K562 (cell line): ENCODE data around the gene CCDC9B. TPM values are rescaled to one million over a fixed set of nuclear protein-coding genes. Genes with fewer than 3 reads are reported as not detected.

ENCODE experiments used
- BRCA1 ChIP-seq, 2 experiments: fragments of 450-650 bp in 1 of 2; sonication (generic) in 1 of 2; formaldehyde crosslinking in 1 of 2; IDR thresholded peaks; 2 replicates each; pipeline versions ENCODE4 v1.5.0 to v1.6.1; 2017 to 2020; ENCODE audit warnings: mild to moderate bottlenecking in 1 of 2, missing genetic modification reagents in 1 of 2
- DDX20 ChIP-seq: fragments of 450-650 bp; IDR thresholded peaks from 2 replicates; pipeline ENCODE4 v1.6.1; 2016; ENCODE audit warnings: missing genetic modification characterization, low read depth, mild to moderate bottlenecking, missing compliant biosample characterization, moderate library complexity
- EGR1 ChIP-seq: fragments of 450-650 bp; conservative IDR thresholded peaks from 2 replicates; pipeline ENCODE4 v1.6.1; 2017; ENCODE audit warnings: mild to moderate bottlenecking
- KDM5B ChIP-seq: fragments of 200-600 bp; sonication (generic); IDR thresholded peaks from 2 replicates; pipeline ENCODE4 v1.6.1; 2012; ENCODE audit warnings: low read depth, mild to moderate bottlenecking, moderate library complexity, low read length, control low read depth, inconsistent platforms; ENCODE audit not compliant: insufficient replicate concordance
- MYBL2 ChIP-seq, 2 experiments: fragments of 450-650 bp in 1 of 2; sonication (generic) in 1 of 2; formaldehyde crosslinking in 1 of 2; IDR thresholded peaks; 2 replicates each; pipeline versions ENCODE4 v1.6.1 to v1.8.1; 2017 to 2022; ENCODE audit warnings: borderline replicate concordance in 1 of 2, inconsistent platforms in 1 of 2, low read depth in 1 of 2, mild to moderate bottlenecking in 1 of 2, missing genetic modification reagents in 1 of 2, moderate library complexity in 1 of 2
- NFIC ChIP-seq: fragments of 450-650 bp; IDR thresholded peaks from 2 replicates; pipeline ENCODE4 v1.6.1; 2017; ENCODE audit warnings: mild to moderate bottlenecking, inconsistent platforms
- NFYB ChIP-seq: IDR thresholded peaks from 2 replicates; pipeline ENCODE4 v1.6.1; 2011; ENCODE audit warnings: mild to moderate bottlenecking, moderate library complexity; ENCODE audit not compliant: insufficient read length; ENCODE audit errors: extremely low read depth
- SNIP1 ChIP-seq: fragments of 450-650 bp; IDR thresholded peaks from 2 replicates; pipeline ENCODE4 v1.7.1; 2017; ENCODE audit warnings: low read depth, mild to moderate bottlenecking
- ZNF217 ChIP-seq: sonication (generic); formaldehyde crosslinking; IDR thresholded peaks from 2 replicates; pipeline ENCODE4 v1.8.0; 2022; ENCODE audit warnings: mild to moderate bottlenecking, missing genetic modification reagents
- ZNF561 ChIP-seq: fragments of 450-650 bp; formaldehyde crosslinking; conservative IDR thresholded peaks from 2 replicates; pipeline ENCODE4 v1.4.0; 2020; ENCODE audit warnings: mild to moderate bottlenecking, moderate library complexity
- ZNF589 ChIP-seq: fragments of 200-800 bp; sonication (Bioruptor generic); IDR thresholded peaks from 2 replicates; pipeline ENCODE4 v1.6.1; 2016; ENCODE audit warnings: low read depth, missing genetic modification characterization, missing compliant biosample characterization
- ZNF696 ChIP-seq: fragments of 250-450 bp; sonication (Bioruptor Pico); conservative IDR thresholded peaks from 2 replicates; pipeline ENCODE4 v1.4.0; 2020; ENCODE audit warnings: mild to moderate bottlenecking, moderate library complexity
- polyA plus RNA-seq, 8 experiments: library from polyadenylated mRNA; depleted of rRNA in 4 of 8; stranded (reverse) in 5 of 8; unstranded in 3 of 8; fragments of >200 nt; fragmentation: Nextera tagmentation in 2 of 8; fragmentation: Illumina TruSeq in 1 of 8; extraction: Ambion mirVana in 2 of 8; extraction: Trizol in 1 of 8; gene quantifications; 2 replicates each; pipeline versions ENCODE4 v1.2.1 to v1.2.3, GENCODE V29; 2011 to 2014; ENCODE audit warnings: inconsistent platforms in 1 of 8, missing spikeins in 1 of 8
- total RNA-seq, 7 experiments: library from RNA; depleted of rRNA in 6 of 7; stranded (reverse); fragments of >200 nt in 6 of 7; fragmentation: Illumina TruSeq in 2 of 7; extraction: Trizol in 2 of 7; gene quantifications; 2 replicates each; pipeline versions ENCODE4 v1.2.1 to v1.2.3, GENCODE V29; 2011 to 2021; ENCODE audit warnings: low replicate concordance in 1 of 7
- TF ChIP-seq, protein P1 (sequence below): fragments of 200-800 bp; sonication (Bioruptor generic); IDR thresholded peaks from 2 replicates; pipeline ENCODE4 v1.6.1; 2017; ENCODE audit warnings: missing genetic modification characterization, missing compliant biosample characterization
- TF ChIP-seq, protein P2 (sequence below): fragments of 450-650 bp; formaldehyde crosslinking; IDR thresholded peaks from 2 replicates; pipeline ENCODE4 v1.4.0; 2020; ENCODE audit warnings: mild to moderate bottlenecking, moderate library complexity
- TF ChIP-seq, protein P3 (sequence below), 2 experiments: fragments of 450-650 bp in 1 of 2; IDR thresholded peaks; 2 replicates each; pipeline ENCODE4 v1.6.1; 2011 to 2017; ENCODE audit warnings: low read depth in 2 of 2, antibody characterized with exemption in 1 of 2, borderline replicate concordance in 1 of 2, low read length in 1 of 2, mild to moderate bottlenecking in 1 of 2, mixed read lengths in 1 of 2; ENCODE audit not compliant: control insufficient read depth in 1 of 2

CCDC9B gene
- total and polyA plus RNA-seq, 9 of the 15 experiments (the other 6 are each of a cell fraction or from before 2014, with no cell fraction given) = 0.01 to 0.47 (median 0.15) TPM; not detected in 1

DNA sequence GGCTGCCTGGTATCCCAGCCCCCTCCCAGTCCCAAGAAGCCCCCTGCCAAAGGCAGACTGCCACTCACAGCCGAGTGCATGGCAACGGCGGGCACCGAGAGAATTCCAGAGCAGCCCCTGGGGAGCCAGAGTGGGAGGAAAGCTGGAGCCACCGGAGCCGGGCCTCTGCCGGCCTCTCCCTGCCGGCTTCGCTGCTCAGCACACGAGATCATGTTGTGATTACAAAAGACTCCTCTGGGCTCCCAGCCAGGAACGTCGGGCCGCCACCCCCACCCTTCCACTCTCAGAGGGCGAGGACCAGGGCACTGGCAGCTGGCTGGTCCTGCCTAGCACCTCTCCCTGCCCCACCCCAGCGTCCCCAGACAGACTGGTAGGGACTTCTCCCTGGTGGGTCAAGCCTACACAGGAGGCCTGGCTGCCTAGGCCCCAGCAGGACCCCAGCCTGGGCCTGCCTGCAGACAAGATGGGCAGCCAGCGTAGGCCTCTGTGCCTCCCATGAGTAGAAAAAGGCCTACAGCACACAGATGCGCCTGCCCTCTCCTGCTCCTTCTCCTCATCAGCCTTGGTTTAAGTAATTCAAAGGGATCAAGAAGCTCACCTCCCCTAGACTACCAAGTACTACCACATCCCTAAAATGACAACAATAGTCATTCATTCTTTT, at the start of gene CCDC9B (continued):
- TF ChIP-seq MYBL2 (IDR thresholded peaks at IDR 0.05; ENCODE audit: low read depth) (no peak), MYBL2 (CRISPR knock-in tag; IDR thresholded peaks at IDR 0.05; ENCODE audit: borderline replicate concordance) (no peak), NFYB (no peak), EGR1 (no peak), ZNF696 (CRISPR knock-in tag) (no peak), ZNF217 (CRISPR knock-in tag) (no peak), DDX20 (tag) (no peak), KDM5B (no peak), ZNF561 (CRISPR knock-in tag) (no peak), ZNF589 (0 out of 2 replicates have a peak, but pooled peaks have one; percentile 44), NFIC (peak; percentile 90), SNIP1 (no peak), BRCA1 (IDR thresholded peaks at IDR 0.05) (no peak), BRCA1 (CRISPR knock-in tag; IDR thresholded peaks at IDR 0.05) (no peak)
- TF ChIP-seq, protein P1, sequence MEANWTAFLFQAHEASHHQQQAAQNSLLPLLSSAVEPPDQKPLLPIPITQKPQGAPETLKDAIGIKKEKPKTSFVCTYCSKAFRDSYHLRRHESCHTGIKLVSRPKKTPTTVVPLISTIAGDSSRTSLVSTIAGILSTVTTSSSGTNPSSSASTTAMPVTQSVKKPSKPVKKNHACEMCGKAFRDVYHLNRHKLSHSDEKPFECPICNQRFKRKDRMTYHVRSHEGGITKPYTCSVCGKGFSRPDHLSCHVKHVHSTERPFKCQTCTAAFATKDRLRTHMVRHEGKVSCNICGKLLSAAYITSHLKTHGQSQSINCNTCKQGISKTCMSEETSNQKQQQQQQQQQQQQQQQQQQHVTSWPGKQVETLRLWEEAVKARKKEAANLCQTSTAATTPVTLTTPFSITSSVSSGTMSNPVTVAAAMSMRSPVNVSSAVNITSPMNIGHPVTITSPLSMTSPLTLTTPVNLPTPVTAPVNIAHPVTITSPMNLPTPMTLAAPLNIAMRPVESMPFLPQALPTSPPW = peak; percentile 55; the same call in 1 of the 2 replicates
- TF ChIP-seq, protein P2, sequence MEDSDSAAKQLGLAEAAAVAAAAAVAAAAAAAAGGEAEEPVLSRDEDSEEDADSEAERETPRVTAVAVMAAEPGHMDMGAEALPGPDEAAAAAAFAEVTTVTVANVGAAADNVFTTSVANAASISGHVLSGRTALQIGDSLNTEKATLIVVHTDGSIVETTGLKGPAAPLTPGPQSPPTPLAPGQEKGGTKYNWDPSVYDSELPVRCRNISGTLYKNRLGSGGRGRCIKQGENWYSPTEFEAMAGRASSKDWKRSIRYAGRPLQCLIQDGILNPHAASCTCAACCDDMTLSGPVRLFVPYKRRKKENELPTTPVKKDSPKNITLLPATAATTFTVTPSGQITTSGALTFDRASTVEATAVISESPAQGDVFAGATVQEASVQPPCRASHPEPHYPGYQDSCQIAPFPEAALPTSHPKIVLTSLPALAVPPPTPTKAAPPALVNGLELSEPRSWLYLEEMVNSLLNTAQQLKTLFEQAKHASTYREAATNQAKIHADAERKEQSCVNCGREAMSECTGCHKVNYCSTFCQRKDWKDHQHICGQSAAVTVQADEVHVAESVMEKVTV (CRISPR knock-in tag) = no peak
- TF ChIP-seq, protein P3, sequence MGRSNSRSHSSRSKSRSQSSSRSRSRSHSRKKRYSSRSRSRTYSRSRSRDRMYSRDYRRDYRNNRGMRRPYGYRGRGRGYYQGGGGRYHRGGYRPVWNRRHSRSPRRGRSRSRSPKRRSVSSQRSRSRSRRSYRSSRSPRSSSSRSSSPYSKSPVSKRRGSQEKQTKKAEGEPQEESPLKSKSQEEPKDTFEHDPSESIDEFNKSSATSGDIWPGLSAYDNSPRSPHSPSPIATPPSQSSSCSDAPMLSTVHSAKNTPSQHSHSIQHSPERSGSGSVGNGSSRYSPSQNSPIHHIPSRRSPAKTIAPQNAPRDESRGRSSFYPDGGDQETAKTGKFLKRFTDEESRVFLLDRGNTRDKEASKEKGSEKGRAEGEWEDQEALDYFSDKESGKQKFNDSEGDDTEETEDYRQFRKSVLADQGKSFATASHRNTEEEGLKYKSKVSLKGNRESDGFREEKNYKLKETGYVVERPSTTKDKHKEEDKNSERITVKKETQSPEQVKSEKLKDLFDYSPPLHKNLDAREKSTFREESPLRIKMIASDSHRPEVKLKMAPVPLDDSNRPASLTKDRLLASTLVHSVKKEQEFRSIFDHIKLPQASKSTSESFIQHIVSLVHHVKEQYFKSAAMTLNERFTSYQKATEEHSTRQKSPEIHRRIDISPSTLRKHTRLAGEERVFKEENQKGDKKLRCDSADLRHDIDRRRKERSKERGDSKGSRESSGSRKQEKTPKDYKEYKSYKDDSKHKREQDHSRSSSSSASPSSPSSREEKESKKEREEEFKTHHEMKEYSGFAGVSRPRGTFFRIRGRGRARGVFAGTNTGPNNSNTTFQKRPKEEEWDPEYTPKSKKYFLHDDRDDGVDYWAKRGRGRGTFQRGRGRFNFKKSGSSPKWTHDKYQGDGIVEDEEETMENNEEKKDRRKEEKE (IDR thresholded peaks at IDR 0.05; ENCODE audit: borderline replicate concordance in 1 of 2, control insufficient read depth in 1 of 2, low read depth in 2 of 2, low read length in 1 of 2) = no peak
